Gastrocnemius medialis (tissue), 4 donors: ENCODE results near the gene MEN1. TPM values are rescaled to one million over a fixed set of nuclear protein-coding genes. Genes with fewer than 3 reads are reported as not detected.

Source experiments
- ATAC-seq, 2 donors: fragments of 150-250 bp; one replicate each; pipeline ENCODE4 v1.9.1; 2016
- DNase-seq, 2 donors: peaks; one replicate each; pipeline ENCODE4 v3.0.0-alpha.2; 2019
- H3K27ac ChIP-seq, 4 donors: fragments of 200-600 bp; sonication (generic); 1 replicate in 1 of 4; 2 replicates in 3 of 4; pipeline ENCODE4 v1.5.1; 2016 to 2018; ENCODE audit warnings: mild to moderate bottlenecking in 2 of 4, moderate library complexity in 1 of 4
- H3K27me3 ChIP-seq, 3 donors: fragments of 200-600 bp; sonication (generic) in 2 of 3; 1 replicate in 1 of 3; 2 replicates in 2 of 3; pipeline versions ENCODE4 v1.5.1 to v1.6.0; 2016 to 2019; ENCODE audit warnings: mild to moderate bottlenecking in 1 of 3, moderate library complexity in 1 of 3
- H3K36me3 ChIP-seq, 2 donors: fragments of 200-600 bp; sonication (generic) in 1 of 2; one replicate each; pipeline ENCODE4 v1.5.1; 2017 to 2018
- H3K4me1 ChIP-seq, 2 donors: fragments of 200-600 bp; sonication (generic) in 1 of 2; one replicate each; pipeline ENCODE4 v1.5.1; 2016 to 2017; ENCODE audit warnings: mild to moderate bottlenecking in 2 of 2
- H3K4me3 ChIP-seq, 4 donors: fragments of 200-600 bp; sonication (generic) in 3 of 4; 1 replicate in 1 of 4; 2 replicates in 3 of 4; pipeline ENCODE4 v1.5.1; 2016 to 2019; ENCODE audit warnings: mild to moderate bottlenecking in 2 of 4
- H3K9me3 ChIP-seq, 3 donors: fragments of 200-600 bp; sonication (generic) in 2 of 3; 1 replicate in 1 of 3; 2 replicates in 2 of 3; pipeline ENCODE4 v1.5.1; 2016 to 2019
- CTCF ChIP-seq, 5 experiments: fragments of 450-650 bp in 3 of 5; fragments of 200-600 bp in 2 of 5; sonication (generic) in 2 of 5; IDR thresholded peaks in 4 of 5; conservative IDR thresholded peaks in 1 of 5; 1 replicate in 4 of 5; 2 replicates in 1 of 5; pipeline ENCODE4 v1.5.1; 2016 to 2019; ENCODE audit warnings: antibody characterized with exemption in 5 of 5, mild to moderate bottlenecking in 3 of 5, moderate library complexity in 3 of 5
- POLR2A ChIP-seq, 2 donors: fragments of 450-650 bp; IDR thresholded peaks; one replicate each; pipeline ENCODE4 v1.6.1; 2017; ENCODE audit warnings: antibody characterized with exemption in 2 of 2, mild to moderate bottlenecking in 2 of 2, moderate library complexity in 2 of 2
- in situ Hi-C, 4 donors: fragments of 200-750 bp; cut with MboI; loops; one replicate each; pipeline versions ENCODE4 v1.15.0 to v1.8.0; 2017; ENCODE audit warnings: low sequenced_read_pairs in 4 of 4
- intact Hi-C: fragments of 100-400 bp; cut with DNase I; formaldehyde crosslinking; loops from one replicate; pipeline ENCODE4 v1.15.1; 2023; ENCODE audit warnings: low total_unique reads
- total RNA-seq, 4 donors: library from RNA; depleted of rRNA; stranded (reverse); fragments of >200 nt; gene quantifications; one replicate each; pipeline versions ENCODE4 v1.1.0 to v1.2.3, GENCODE V29; 2016

The MEN1 gene
- total RNA-seq, 4 donors from 2014 or later, result 7.4 to 12.2 (median 9.8) TPM

- intact Hi-C loops (no loop called here), in situ Hi-C loops (no loop called here)
- Histone ChIP-seq H3K27me3 (no peaks in the 10 kb centered on the region), H3K36me3 (no peaks in the 10 kb centered on the region), H3K9me3 (no peaks in the 10 kb centered on the region), H3K4me1 (no peaks in the 10 kb centered on the region), H3K27ac (no peak overlapping the region), H3K4me3 (no peak overlapping the region)
- DNase-seq (no peak), ATAC-seq (no peak)
- no peak for TF ChIP-seq CTCF (IDR thresholded peaks at IDR 0.05 in 4 of 5, conservative IDR thresholded peaks at IDR 0.05 in 1 of 5)
- TF ChIP-seq POLR2A (IDR thresholded peaks at IDR 0.05), result no peak
Observed at GRCh38 chr11:64832467-64833197, 22.3 kb upstream of the MEN1 start.

- Histone ChIP-seq H3K27me3 (no peaks in the 10 kb centered on the region), H3K4me1 (no peaks in the 10 kb centered on the region), H3K4me3 (no peak overlapping the region), H3K27ac (no peak overlapping the region), H3K36me3 (no peaks in the 10 kb centered on the region), H3K9me3 (no peaks in the 10 kb centered on the region)
- DNase-seq (no peak), ATAC-seq (no peak)
- in situ Hi-C loops (no loop called here), intact Hi-C loops (no loop called here)
- no peak for TF ChIP-seq POLR2A (IDR thresholded peaks at IDR 0.05)
Observed at GRCh38 chr11:64831411-64831891, 21.1 kb upstream of the MEN1 start.

GRCh38 chr11:64829536-64830251 lies 19.3 kb upstream of the MEN1 start:
- Histone ChIP-seq H3K4me1 (no peaks in the 10 kb centered on the region), H3K27ac (no peak overlapping the region), H3K4me3 (no peak overlapping the region), H3K9me3 (no peaks in the 10 kb centered on the region), H3K36me3 (no peaks in the 10 kb centered on the region), H3K27me3 (no peaks in the 10 kb centered on the region)
- no peak for TF ChIP-seq CTCF (IDR thresholded peaks at IDR 0.05 in 4 of 5, conservative IDR thresholded peaks at IDR 0.05 in 1 of 5)
- no peak for TF ChIP-seq POLR2A (IDR thresholded peaks at IDR 0.05)
- in situ Hi-C loops, result no loop called here
- intact Hi-C loops, result no loop called here
- DNase-seq (no peak), ATAC-seq (no peak)

GRCh38 chr11:64827451-64827839 lies 17.1 kb upstream of the MEN1 start:
- intact Hi-C loops, result no loop called here
- no peaks in the 10 kb centered on the region for H3K27me3 ChIP-seq

More at GRCh38 chr11:64827451-64827839, 17.1 kb upstream of the MEN1 start:
- H3K4me3 ChIP-seq, result no peak overlapping the region
- no peak for ATAC-seq
- no peak overlapping the region for H3K27ac ChIP-seq
- no peaks in the 10 kb centered on the region for H3K36me3 ChIP-seq
- no peaks in the 10 kb centered on the region for H3K9me3 ChIP-seq
- TF ChIP-seq CTCF (IDR thresholded peaks at IDR 0.05 in 4 of 5, conservative IDR thresholded peaks at IDR 0.05 in 1 of 5) (no peak), POLR2A (IDR thresholded peaks at IDR 0.05) (no peak)
- DNase-seq, result no peak
- in situ Hi-C loops, result no loop called here
- no peaks in the 10 kb centered on the region for H3K4me1 ChIP-seq
